HEK293 (cell line): Measurements from ENCODE around the gene WDR53.
A peak's percentile ranks its signal among the peaks of the same experiment; 100 is the strongest.

Source experiments
- AEBP2 ChIP-seq: fragments of 450-650 bp; formaldehyde crosslinking; IDR thresholded peaks from 2 replicates; pipeline ENCODE4 v1.5.1; 2016; ENCODE audit warnings: missing biosample characterization, missing genetic modification characterization, borderline replicate concordance
- BCL6B ChIP-seq: fragments of 450-650 bp; formaldehyde crosslinking; IDR thresholded peaks from 2 replicates; pipeline ENCODE4 v1.5.1; 2017; ENCODE audit warnings: missing biosample characterization, missing genetic modification characterization
- CTCF ChIP-seq: fragments of 450-650 bp; formaldehyde crosslinking; IDR thresholded peaks from 2 replicates; pipeline ENCODE4 v1.5.1; 2016; ENCODE audit warnings: missing biosample characterization, missing genetic modification characterization
- GLI2 ChIP-seq: fragments of 450-650 bp; formaldehyde crosslinking; IDR thresholded peaks from 2 replicates; pipeline ENCODE4; 2017; ENCODE audit warnings: missing biosample characterization, missing genetic modification characterization, low read depth, borderline replicate concordance
- PRDM2 ChIP-seq: fragments of 450-650 bp; formaldehyde crosslinking; IDR thresholded peaks from 2 replicates; pipeline ENCODE4 v1.5.1; 2016; ENCODE audit warnings: missing biosample characterization, missing genetic modification characterization, borderline replicate concordance
- TRIM28 ChIP-seq: IDR thresholded peaks from 2 replicates; pipeline ENCODE4 v1.6.1; 2011; ENCODE audit warnings: low read length, control low read depth, borderline replicate concordance
- WT1 ChIP-seq: fragments of 450-650 bp; formaldehyde crosslinking; IDR thresholded peaks from 2 replicates; pipeline ENCODE4 v1.5.1; 2016; ENCODE audit warnings: missing biosample characterization, missing genetic modification characterization
- ZBTB7A ChIP-seq: fragments of 450-650 bp; formaldehyde crosslinking; IDR thresholded peaks from 2 replicates; pipeline ENCODE4 v1.5.1; 2016; ENCODE audit warnings: low read depth, missing biosample characterization, missing genetic modification characterization
- ZNF121 ChIP-seq: fragments of 450-650 bp; formaldehyde crosslinking; IDR thresholded peaks from 2 replicates; pipeline ENCODE4 v1.5.1; 2016; ENCODE audit warnings: missing biosample characterization, missing genetic modification characterization
- ZNF768 ChIP-seq: fragments of 450-650 bp; formaldehyde crosslinking; IDR thresholded peaks from 2 replicates; pipeline ENCODE4 v1.5.1; 2018; ENCODE audit warnings: missing biosample characterization, mild to moderate bottlenecking, missing genetic modification characterization
- ZNF777 ChIP-seq: fragments of 450-650 bp; formaldehyde crosslinking; IDR thresholded peaks from 2 replicates; pipeline ENCODE4 v1.5.1; 2017; ENCODE audit warnings: missing biosample characterization, missing genetic modification characterization, borderline replicate concordance

GRCh38 chr3:196519718-196520082 is 48.7 kb downstream of the WDR53 start:
- peak; percentile 100; the same call in 1 of the 2 replicates for TF ChIP-seq TRIM28
- TF ChIP-seq CTCF (tag by site-specific recombination): no peak
- TF ChIP-seq BCL6B: no peak
- no peak for TF ChIP-seq ZBTB7A (tag by site-specific recombination)
- no peak for TF ChIP-seq ZNF777 (tag by site-specific recombination)
- TF ChIP-seq GLI2 (tag by site-specific recombination): no peak
- TF ChIP-seq ZNF768 (tag by site-specific recombination): no peak
- TF ChIP-seq PRDM2: no peak
- no peak for TF ChIP-seq AEBP2
- no peak for TF ChIP-seq ZNF121 (tag by site-specific recombination)
- no peak for TF ChIP-seq WT1 (tag by site-specific recombination)
